T-helper 17 cell (primary cell): Measurements from ENCODE around the gene CETP. TPM values are rescaled to one million over a fixed set of nuclear protein-coding genes. Genes with fewer than 3 reads are reported as not detected.
"Not testable (repeated sequence)": the region's sequence is repeated elsewhere in the genome, so short reads cannot be mapped to it uniquely, and the experiment has no call there.

Source experiments
- ATAC-seq: fragments of 150-1000 bp; cut with Tn5 transposase; 2 replicates; pipeline ENCODE4 v1.10.0; 2021; ENCODE audit warnings: mild to moderate bottlenecking, moderate library complexity
- DNase-seq, 3 donors: peaks; one replicate each; pipeline versions ENCODE4 v3.0.0 to v3.0.0-alpha.2; 2020 to 2021
- H3K9me3 ChIP-seq: one replicate; pipeline ENCODE4 v1.7.0; 2013; ENCODE audit warnings: low read length, mild to moderate bottlenecking; ENCODE audit not compliant: control insufficient read depth, poor library complexity, severe bottlenecking
- H3K27ac Mint-ChIP-seq: one replicate; pipeline ENCODE4 v1.8.0; 2022; ENCODE audit warnings: mild to moderate bottlenecking, moderate library complexity, mixed read lengths
- H3K27me3 Mint-ChIP-seq: one replicate; pipeline ENCODE4 v1.8.0; 2022; ENCODE audit warnings: mixed read lengths
- H3K36me3 Mint-ChIP-seq: one replicate; pipeline ENCODE4 v1.8.0; 2022; ENCODE audit warnings: low read depth, mixed read lengths
- H3K4me1 Mint-ChIP-seq: one replicate; pipeline ENCODE4 v1.8.0; 2022; ENCODE audit warnings: mild to moderate bottlenecking, mixed read lengths
- H3K4me3 Mint-ChIP-seq: one replicate; pipeline ENCODE4 v1.8.0; 2022; ENCODE audit warnings: mild to moderate bottlenecking, moderate library complexity, mixed read lengths
- total RNA-seq, 4 donors: library from RNA in 2 of 4; stranded (reverse) in 2 of 4; gene quantifications; one replicate each; pipeline ENCODE4 v1.2.3 and lab custom pipeline; 2022 to 2026

The CETP gene
- total RNA-seq, 2 donors from 2014 or later, result 2.3 TPM; not detected in 1

DNA sequence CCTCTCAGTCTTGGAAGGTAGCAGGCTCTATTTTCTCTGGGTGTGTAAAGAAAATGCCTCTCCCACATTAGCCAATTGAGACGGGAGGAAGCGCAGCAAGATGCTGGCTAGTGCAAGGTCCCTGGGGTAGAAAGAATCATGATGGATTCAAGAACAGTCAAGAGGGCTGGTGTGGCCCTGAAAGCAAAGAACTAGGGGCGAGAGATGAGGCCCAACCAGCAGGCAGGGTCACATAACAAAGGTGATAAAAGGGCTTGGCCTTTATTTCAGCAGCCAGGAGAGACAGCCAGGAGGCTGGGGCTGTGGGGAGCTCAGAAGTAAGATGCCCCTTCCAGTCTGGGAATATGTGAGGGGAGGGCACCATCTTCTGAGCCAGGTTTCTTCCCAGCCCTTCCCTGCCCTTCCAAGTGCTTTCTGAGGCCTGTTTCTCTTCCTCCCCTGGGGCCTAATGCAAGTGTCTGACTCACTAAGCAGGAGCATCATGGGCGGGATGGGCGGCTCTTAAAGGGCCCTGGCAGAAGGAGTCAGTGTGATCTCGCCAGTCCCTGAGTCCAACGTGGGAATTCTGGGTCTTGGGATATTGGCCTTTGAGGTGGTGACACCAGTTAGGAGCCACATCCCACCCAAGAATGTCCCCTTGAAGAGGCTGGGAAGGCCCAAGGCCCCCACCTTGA is 23.7 kb downstream of the CETP start:
- H3K36me3 Mint-ChIP-seq, result peaks cover 6% of the 10 kb centered on the region
- peaks cover 59% of the 10 kb centered on the region for H3K4me1 Mint-ChIP-seq
- no peak overlapping the region for H3K4me3 Mint-ChIP-seq
- H3K27me3 Mint-ChIP-seq, result no peaks in the 10 kb centered on the region
- peak overlapping the region; percentile 98 for H3K27ac Mint-ChIP-seq
- DNase-seq (no peak), ATAC-seq (no peak)
- H3K9me3 ChIP-seq, result no peaks in the 10 kb centered on the region

DNA sequence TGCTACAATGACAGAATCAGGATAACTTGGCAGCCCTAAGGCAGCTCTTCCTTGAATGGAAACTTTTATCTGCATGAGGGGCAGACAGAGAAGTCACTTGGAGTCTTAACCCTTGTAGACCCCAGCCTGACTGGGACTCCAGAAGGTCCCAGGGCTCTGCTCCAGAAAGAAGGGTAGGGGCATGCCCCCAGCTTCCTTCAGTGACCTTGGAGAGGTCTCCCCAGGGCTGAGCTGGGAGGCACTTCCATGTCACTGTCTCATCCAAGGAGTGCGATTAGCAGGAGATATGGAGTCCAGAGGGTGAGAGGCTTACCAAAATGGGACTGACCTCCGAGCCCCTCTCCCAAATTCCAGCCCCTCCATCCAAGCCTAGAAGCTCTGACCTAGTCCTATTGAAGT is 24.2 kb downstream of the CETP start:
- H3K4me1 Mint-ChIP-seq, result peaks cover 59% of the 10 kb centered on the region
- H3K27ac Mint-ChIP-seq, result peak overlapping the region; percentile 98
- no peak overlapping the region for H3K4me3 Mint-ChIP-seq
- no peaks in the 10 kb centered on the region for H3K27me3 Mint-ChIP-seq
- DNase-seq (no peak), ATAC-seq (no peak)
- H3K36me3 Mint-ChIP-seq, result peaks cover 6% of the 10 kb centered on the region
- H3K9me3 ChIP-seq, result no peaks in the 10 kb centered on the region

DNA sequence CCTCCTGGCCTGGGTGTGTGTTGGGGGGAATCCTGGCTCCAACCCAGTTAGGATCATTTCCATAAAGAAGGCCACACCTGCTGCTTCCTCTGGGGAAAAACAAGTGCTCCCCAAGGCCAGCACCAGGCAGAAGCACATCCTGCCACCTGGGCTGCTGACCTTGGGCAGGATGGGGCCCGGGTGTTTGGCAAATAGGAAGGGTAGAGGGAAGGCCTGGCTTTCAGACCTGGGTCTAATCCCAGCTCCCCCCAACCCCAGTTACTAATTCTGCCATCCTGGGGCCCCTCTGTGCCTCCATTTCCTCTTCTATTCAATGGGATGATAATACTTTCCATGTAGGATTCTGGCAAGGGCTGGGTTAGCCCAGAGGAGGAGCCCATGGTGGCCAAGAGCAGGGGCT is 24.6 kb downstream of the CETP start:
- ATAC-seq (no peak), DNase-seq (no peak)
- peak overlapping the region; percentile 98 for H3K27ac Mint-ChIP-seq
- H3K4me3 Mint-ChIP-seq, result peak overlapping the region; percentile 96
- H3K27me3 Mint-ChIP-seq, result no peaks in the 10 kb centered on the region
- no peaks in the 10 kb centered on the region for H3K9me3 ChIP-seq
- H3K36me3 Mint-ChIP-seq, result peaks cover 6% of the 10 kb centered on the region
- peaks cover 57% of the 10 kb centered on the region for H3K4me1 Mint-ChIP-seq

DNA sequence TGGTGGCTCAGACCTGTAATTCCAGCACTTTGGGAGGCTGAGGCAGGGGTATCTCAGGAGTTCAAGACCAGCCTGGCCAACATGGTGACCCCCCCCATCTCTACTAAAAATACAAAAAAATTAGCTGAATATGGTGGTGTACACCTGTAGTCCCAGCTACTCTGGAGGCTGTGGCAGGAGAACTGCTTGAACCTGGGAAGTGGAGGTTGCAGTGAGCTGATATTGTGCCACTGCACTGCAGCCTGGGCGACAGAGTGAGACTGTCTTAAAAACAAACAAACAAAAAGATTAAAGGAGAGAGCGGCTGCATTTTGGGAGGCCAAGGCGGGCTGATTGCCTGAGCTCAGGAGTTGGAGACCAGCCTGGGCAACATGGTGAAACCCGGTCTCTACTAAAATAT is 25.2 kb downstream of the CETP start:
- not testable (repeated sequence) for H3K9me3 ChIP-seq, ATAC-seq, H3K27me3 Mint-ChIP-seq, H3K36me3 Mint-ChIP-seq, DNase-seq
- Mint-ChIP-seq H3K4me1 (peaks cover 56% of the 10 kb centered on the region), H3K27ac (peak overlapping the region; percentile 98), H3K4me3 (peak overlapping the region; percentile 96)

DNA sequence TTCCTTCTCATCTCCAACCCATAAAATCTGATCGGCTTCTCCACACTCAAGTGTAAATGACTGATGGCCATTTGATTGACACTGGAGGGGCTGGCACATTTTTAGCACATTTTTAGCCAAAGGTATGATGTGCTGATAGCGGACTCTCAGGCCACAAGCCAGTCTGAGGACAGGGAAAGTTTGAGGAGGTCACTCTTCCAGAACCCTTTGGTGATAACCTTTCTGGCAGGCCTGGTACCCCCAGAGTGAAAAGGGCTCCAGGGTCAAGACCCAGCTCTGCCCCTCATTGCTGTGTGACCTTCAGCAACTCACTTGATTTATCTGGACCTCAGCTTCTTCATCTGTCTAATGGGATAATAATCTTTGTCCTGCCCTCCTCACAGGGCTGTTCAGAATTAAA is 25.9 kb downstream of the CETP start:
- no peaks in the 10 kb centered on the region for H3K9me3 ChIP-seq
- no peak for ATAC-seq
- peak overlapping the region; percentile 98 for H3K27ac Mint-ChIP-seq
- H3K36me3 Mint-ChIP-seq, result peaks cover 6% of the 10 kb centered on the region
- H3K4me3 Mint-ChIP-seq, result peak overlapping the region; percentile 96
- H3K27me3 Mint-ChIP-seq, result no peaks in the 10 kb centered on the region
- peaks cover 54% of the 10 kb centered on the region for H3K4me1 Mint-ChIP-seq
- no peak for DNase-seq

DNA sequence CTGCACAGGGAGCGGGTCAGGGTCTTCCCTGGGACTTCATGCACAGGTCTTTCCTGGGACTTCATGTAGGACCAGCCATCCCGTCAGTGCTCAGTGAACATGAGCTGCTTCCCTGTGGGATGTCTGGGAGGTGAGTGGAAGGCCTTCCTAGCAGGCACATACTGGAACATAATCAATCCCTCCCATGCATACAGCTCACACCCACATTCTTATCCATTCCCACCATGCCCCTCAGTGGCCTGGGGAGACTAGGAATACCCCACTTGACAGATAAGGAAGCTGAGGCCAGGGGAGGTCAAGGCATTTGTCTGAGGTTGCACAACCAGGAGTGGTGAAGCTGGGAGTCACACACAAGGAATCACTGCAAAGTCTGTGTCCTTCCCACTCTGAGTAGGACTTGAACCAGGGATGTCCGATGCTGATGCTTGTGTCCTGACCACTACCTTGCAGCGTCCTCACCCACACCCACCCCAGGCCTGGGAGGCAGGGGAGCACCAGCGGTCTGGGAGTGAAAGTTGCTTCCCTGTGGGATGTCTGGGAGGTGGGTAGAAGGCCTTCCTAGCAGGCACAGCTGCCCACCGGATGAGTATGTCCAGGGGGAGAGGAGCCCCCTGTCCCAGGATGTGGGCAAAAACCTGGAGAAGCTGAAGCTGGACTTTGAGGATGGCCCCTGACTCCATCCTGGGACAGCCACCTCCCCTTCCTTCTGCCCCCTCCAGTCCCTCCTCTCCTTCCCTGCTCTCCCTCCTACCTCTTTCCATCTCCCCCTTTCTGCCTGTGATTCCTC is 26.6 kb downstream of the CETP start:
- ATAC-seq (no peak), DNase-seq (no peak)
- no peaks in the 10 kb centered on the region for H3K9me3 ChIP-seq
- Mint-ChIP-seq H3K27me3 (no peaks in the 10 kb centered on the region), H3K27ac (peak overlapping the region; percentile 98), H3K4me1 (peaks cover 57% of the 10 kb centered on the region), H3K36me3 (peaks cover 9% of the 10 kb centered on the region), H3K4me3 (peak overlapping the region; percentile 96)

DNA sequence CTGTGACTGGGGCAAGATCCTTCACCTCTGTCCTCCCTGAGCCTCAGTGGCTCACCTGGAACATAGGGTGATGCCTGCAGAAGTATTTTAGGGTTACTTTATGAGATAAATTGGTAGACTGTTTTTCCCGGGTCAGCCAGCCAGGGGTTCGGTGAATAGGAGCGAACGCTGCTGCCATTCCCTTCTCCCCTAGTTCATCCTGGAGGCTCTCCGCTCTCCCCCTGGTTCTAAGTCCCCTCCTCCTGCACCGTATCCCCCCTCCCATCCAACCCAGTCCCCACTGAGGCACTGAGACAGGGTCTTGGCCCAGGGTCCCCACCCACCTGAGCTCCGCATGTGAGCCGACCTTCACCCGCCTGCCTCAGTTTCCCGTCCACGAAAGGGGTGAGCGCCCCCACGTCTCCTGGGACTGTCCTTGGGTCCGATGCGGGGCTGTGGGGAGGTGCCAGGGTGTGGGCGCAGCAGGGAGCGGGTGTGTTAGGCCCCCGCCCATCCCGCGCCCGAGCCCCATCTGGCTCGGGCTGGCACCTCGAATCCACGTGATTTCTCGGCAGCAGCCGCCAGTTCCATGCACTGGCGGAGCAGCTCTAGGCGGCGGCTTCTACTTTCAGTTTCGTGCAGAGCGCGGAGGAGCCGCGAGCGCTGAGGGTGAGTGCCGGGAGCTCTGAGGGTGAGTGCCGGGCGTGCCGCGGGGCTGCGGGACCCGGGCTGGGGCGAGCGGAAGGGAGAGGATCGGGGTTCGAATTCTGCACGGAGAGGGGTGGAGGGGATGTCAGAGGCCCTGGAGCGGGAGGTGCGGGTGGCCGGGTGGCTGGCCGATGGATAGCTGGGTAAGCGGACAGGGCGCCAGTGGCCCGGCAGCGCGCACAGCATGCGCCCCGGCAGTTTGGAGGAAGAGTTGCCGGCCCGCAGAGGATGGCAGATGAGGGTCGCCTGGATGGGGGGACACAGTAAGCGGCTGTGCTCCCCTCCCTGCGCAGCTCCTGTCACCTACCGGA is 27.5 kb downstream of the CETP start, which contains the start of gene NLRC5:
TSS of gene NLRC5 (plus strand) at position 610 of the 998 bp plus-strand sequence. CDS start 31,156 bp downstream, outside the sequence.
- H3K4me3 Mint-ChIP-seq, result peak within 1 kb of the TSS; percentile 96
- peak within 1 kb of the TSS; percentile 98 for H3K27ac Mint-ChIP-seq
- peaks cover 66% of the 10 kb centered on the region for H3K4me1 Mint-ChIP-seq
- DNase-seq, result peak; percentile 81 to 85 (median 83)
- no peaks in the 10 kb centered on the region for H3K9me3 ChIP-seq
- H3K27me3 Mint-ChIP-seq, result no peaks in the 10 kb centered on the region
- ATAC-seq, result peak; percentile 92
- H3K36me3 Mint-ChIP-seq, result peaks cover 10% of the 10 kb centered on the region

DNA sequence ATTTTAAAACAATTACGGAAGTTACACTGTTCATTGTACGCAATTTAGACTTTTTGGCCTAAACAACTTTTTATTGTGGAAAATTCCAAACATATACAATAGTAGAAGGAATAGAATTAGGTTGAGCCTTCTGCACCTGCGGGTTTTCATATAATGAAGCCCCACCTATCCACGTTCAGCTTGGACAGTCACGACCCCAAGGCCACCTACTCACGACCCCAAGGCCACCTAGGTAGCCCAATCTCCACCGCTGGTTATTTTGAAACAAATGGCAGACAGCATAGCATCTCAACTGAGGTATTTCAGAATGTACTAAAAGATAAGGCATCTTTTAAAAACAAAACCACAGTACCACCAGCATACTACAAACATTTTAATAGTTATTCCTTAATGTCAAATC is 28.2 kb downstream of the CETP start:
- H3K4me1 Mint-ChIP-seq, result peaks cover 65% of the 10 kb centered on the region
- no peak for ATAC-seq
- peak overlapping the region; percentile 98 for H3K27ac Mint-ChIP-seq
- H3K4me3 Mint-ChIP-seq, result peak overlapping the region; percentile 96
- H3K9me3 ChIP-seq, result no peaks in the 10 kb centered on the region
- H3K27me3 Mint-ChIP-seq, result no peaks in the 10 kb centered on the region
- H3K36me3 Mint-ChIP-seq, result peaks cover 10% of the 10 kb centered on the region
- DNase-seq, result no peak

DNA sequence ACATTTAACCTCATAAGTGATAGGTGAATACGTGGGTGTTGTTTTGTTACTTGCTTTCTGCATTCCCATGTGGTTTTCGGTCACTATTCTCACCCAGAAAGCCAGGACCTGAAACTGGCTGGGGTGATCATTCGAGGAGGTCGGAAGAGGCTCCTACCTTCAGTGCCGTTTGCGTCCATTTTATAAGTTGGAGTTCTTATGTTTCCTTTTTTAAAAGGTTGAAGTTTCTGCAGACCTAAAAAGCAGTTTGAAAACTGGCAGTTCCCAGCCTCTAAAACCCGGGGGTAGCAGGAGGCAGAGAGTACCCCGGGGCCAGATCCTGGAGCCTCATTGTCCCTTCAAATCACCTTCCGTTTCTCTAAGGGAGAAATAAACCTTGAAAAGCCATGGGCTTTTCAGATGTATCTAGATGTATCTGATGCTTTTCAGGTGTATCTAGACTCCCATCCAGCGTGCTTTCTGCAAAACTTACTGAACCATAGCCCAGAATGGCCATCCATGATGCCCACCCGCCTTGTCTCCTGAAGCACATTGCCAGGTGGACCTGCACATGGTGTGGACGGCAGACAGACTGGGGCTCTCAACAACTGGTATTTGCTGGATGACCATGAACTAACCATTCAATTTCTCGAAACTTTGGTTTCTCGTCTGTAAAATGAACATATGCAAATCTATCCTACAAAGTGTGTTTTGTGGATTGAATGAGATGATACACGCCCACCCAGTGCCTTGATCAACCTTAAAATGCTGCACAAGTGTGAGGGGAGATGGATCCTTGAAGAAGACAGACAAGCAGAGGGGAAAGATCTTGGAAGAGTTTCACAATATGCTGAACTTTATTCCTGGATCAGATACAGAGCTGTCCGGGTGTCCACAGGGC is 28.9 kb downstream of the CETP start:
- ATAC-seq (no peak), DNase-seq (no peak)
- Mint-ChIP-seq H3K36me3 (peaks cover 10% of the 10 kb centered on the region), H3K4me3 (peak overlapping the region; percentile 96), H3K27me3 (no peaks in the 10 kb centered on the region), H3K27ac (peak overlapping the region; percentile 98), H3K4me1 (peaks cover 61% of the 10 kb centered on the region)
- H3K9me3 ChIP-seq, result no peaks in the 10 kb centered on the region

DNA sequence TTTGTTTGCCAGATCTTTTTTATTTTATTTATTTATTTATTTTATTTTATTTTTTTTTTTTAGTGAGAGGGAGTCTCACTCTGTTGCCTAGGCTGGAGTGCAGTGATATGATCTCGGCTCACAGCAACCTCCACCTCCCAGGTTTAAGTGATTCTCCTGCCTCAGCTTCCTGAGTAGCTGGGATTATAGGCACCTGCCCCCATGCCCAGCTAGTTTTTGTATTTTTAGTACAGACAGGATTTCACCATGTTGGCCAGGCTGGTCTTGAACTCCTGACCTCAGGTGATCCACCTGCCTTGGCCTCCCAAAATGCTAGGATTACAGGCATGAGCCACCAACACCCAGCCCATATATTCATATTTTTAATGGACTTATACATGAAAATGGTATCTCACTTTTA is 30.7 kb downstream of the CETP start:
- ATAC-seq, DNase-seq, H3K9me3 ChIP-seq, H3K27me3 Mint-ChIP-seq: not testable (repeated sequence)
- Mint-ChIP-seq H3K36me3 (peaks cover 10% of the 10 kb centered on the region), H3K27ac (peak overlapping the region; percentile 98), H3K4me1 (peaks cover 66% of the 10 kb centered on the region), H3K4me3 (peak overlapping the region; percentile 96)

DNA sequence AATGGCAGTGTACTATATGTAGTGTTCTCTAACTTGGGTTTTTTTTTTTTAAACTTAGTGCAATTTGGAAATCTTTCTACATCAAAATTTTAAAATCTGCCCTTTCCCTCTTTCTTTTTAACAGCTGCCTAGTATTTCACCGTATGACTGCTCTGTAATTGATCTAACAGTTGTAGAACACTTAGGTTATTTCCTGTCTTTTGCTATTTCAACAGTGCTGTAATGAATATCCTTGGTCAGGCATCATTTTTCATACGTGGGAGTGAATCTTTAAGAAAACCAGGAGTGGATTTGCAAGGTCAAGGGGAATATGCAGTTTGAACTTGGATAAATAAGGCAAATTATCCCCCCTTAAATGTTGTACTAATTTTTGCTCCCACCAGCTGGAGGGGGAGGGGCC is 31.5 kb downstream of the CETP start:
- DNase-seq, result no peak
- peak overlapping the region; percentile 92 for H3K4me3 Mint-ChIP-seq
- H3K27ac Mint-ChIP-seq, result peak overlapping the region; percentile 98
- peaks cover 61% of the 10 kb centered on the region for H3K4me1 Mint-ChIP-seq
- peaks cover 10% of the 10 kb centered on the region for H3K36me3 Mint-ChIP-seq
- no peak for ATAC-seq
- H3K9me3 ChIP-seq, result no peaks in the 10 kb centered on the region
- H3K27me3 Mint-ChIP-seq, result no peaks in the 10 kb centered on the region

DNA sequence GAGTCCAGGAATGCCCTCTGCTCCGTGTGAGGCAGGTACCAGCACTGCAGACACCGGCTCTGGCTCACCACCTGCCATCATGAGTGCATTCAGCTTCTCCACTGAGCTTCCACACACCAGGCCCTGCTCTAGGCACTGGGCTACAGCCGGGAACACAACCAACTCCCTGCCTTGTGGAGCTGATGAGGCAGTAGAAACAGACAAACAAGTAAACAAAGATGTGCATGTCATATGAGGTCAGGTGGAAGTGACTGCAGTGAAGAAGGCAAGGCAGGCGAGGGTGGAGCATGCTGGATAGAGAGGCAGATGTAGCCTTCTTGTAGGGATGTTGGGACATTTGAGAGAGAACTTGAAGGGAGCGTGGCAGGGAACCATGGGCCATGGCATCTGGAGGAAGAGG is 32.6 kb downstream of the CETP start:
- H3K9me3 ChIP-seq, result no peaks in the 10 kb centered on the region
- ATAC-seq, result peak; percentile 15
- peaks cover 62% of the 10 kb centered on the region for H3K4me1 Mint-ChIP-seq
- peak overlapping the region; percentile 98 for H3K27ac Mint-ChIP-seq
- H3K27me3 Mint-ChIP-seq, result no peaks in the 10 kb centered on the region
- peaks cover 10% of the 10 kb centered on the region for H3K36me3 Mint-ChIP-seq
- peak overlapping the region; percentile 92 for H3K4me3 Mint-ChIP-seq
- DNase-seq, result no peak
